Panc1 (cell line): ENCODE measurements around the gene SPIRE1.

Source experiments
- POLR2AphosphoS5 ChIP-seq: IDR thresholded peaks from 2 replicates; pipeline ENCODE4 v1.6.1; 2012; ENCODE audit warnings: mild to moderate bottlenecking, low read depth, low read length, moderate library complexity
- SIN3A ChIP-seq: IDR thresholded peaks from 2 replicates; pipeline ENCODE4 v1.6.1; 2012; ENCODE audit warnings: low read depth, mild to moderate bottlenecking, low read length, moderate library complexity, borderline replicate concordance; ENCODE audit not compliant: insufficient read depth
- TCF7L2 ChIP-seq: IDR thresholded peaks from 2 replicates; pipeline ENCODE4 v1.6.1; 2011; ENCODE audit warnings: mild to moderate bottlenecking, low read depth, low read length, inconsistent platforms
- TF ChIP-seq, protein P1 (sequence below): fragments of 450-650 bp; IDR thresholded peaks from 2 replicates; pipeline ENCODE4 v1.5.1; 2017; ENCODE audit warnings: mild to moderate bottlenecking
- TF ChIP-seq, protein P2 (sequence below), 2 experiments: IDR thresholded peaks; 2 replicates each; pipeline ENCODE4 v1.6.1; 2011 to 2012; ENCODE audit warnings: low read depth in 2 of 2, control low read depth in 1 of 2, low read length in 1 of 2, mild to moderate bottlenecking in 1 of 2, moderate library complexity in 1 of 2; ENCODE audit not compliant: insufficient read depth in 1 of 2

DNA sequence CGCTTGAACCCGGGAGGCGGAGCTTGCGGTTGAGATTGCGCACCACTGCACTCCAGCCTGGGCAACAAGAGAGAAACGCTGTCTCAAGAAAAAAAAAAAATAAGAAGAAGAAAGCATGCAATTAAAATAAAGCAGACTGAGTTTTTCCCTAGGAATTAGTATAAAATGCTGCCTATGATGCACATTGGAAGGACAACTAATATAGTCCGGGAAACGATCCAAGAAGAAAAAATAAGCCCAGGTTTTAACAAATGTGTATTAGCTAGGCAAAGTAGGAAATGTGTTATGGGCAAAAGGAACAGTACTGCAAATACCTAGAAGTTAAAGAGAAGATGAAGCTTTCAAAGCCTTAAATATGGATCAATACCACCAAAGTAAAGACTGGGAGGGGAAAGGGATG lies 64.0 kb downstream of the SPIRE1 start:
- TF ChIP-seq, protein P1, sequence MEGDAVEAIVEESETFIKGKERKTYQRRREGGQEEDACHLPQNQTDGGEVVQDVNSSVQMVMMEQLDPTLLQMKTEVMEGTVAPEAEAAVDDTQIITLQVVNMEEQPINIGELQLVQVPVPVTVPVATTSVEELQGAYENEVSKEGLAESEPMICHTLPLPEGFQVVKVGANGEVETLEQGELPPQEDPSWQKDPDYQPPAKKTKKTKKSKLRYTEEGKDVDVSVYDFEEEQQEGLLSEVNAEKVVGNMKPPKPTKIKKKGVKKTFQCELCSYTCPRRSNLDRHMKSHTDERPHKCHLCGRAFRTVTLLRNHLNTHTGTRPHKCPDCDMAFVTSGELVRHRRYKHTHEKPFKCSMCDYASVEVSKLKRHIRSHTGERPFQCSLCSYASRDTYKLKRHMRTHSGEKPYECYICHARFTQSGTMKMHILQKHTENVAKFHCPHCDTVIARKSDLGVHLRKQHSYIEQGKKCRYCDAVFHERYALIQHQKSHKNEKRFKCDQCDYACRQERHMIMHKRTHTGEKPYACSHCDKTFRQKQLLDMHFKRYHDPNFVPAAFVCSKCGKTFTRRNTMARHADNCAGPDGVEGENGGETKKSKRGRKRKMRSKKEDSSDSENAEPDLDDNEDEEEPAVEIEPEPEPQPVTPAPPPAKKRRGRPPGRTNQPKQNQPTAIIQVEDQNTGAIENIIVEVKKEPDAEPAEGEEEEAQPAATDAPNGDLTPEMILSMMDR = no peak
- TF ChIP-seq POLR2AphosphoS5 = no peak
- TF ChIP-seq, protein P2, sequence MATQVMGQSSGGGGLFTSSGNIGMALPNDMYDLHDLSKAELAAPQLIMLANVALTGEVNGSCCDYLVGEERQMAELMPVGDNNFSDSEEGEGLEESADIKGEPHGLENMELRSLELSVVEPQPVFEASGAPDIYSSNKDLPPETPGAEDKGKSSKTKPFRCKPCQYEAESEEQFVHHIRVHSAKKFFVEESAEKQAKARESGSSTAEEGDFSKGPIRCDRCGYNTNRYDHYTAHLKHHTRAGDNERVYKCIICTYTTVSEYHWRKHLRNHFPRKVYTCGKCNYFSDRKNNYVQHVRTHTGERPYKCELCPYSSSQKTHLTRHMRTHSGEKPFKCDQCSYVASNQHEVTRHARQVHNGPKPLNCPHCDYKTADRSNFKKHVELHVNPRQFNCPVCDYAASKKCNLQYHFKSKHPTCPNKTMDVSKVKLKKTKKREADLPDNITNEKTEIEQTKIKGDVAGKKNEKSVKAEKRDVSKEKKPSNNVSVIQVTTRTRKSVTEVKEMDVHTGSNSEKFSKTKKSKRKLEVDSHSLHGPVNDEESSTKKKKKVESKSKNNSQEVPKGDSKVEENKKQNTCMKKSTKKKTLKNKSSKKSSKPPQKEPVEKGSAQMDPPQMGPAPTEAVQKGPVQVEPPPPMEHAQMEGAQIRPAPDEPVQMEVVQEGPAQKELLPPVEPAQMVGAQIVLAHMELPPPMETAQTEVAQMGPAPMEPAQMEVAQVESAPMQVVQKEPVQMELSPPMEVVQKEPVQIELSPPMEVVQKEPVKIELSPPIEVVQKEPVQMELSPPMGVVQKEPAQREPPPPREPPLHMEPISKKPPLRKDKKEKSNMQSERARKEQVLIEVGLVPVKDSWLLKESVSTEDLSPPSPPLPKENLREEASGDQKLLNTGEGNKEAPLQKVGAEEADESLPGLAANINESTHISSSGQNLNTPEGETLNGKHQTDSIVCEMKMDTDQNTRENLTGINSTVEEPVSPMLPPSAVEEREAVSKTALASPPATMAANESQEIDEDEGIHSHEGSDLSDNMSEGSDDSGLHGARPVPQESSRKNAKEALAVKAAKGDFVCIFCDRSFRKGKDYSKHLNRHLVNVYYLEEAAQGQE (IDR thresholded peaks at IDR 0.05; ENCODE audit: insufficient read depth in 1 of 2, low read depth in 2 of 2, low read length in 1 of 2) = no peak
- no peak for TF ChIP-seq TCF7L2
- TF ChIP-seq SIN3A = no peak
